Activated gamma-delta T cell (primary cell): ENCODE measurements around the gene ATOH7.
"Not testable (repeated sequence)": the region's sequence is repeated elsewhere in the genome, so short reads cannot be mapped to it uniquely, and the experiment has no call there.

ENCODE experiments used
- DNase-seq: peaks from one replicate; lab custom pipeline; 2025; lab: John Stamatoyannopoulos, UW
- total RNA-seq, 2 donors: gene quantifications; one replicate each; lab custom pipeline; 2026; lab: John Stamatoyannopoulos, UW

The ATOH7 gene
- total RNA-seq, result 0 to 0.09 reads per million in 2 donors

- DNase-seq, result no peak
Observed at GRCh38 chr10:68231817-68232251, at the start of gene ATOH7. Gene ATOH7, minus strand, starts transcription at chr10:68232113. Its CDS starts 436 bp downstream, at chr10:68231677.

- no peak for DNase-seq
Observed at GRCh38 chr10:68280758-68281157, 48.8 kb upstream of the ATOH7 start.

GRCh38 chr10:68278906-68279753, 47.2 kb upstream of the ATOH7 start:
- DNase-seq, result not testable (repeated sequence)

GRCh38 chr10:68277814-68278213, 45.9 kb upstream of the ATOH7 start:
- not testable (repeated sequence) for DNase-seq

- DNase-seq, result no peak
Observed at GRCh38 chr10:68276224-68276623, 44.3 kb upstream of the ATOH7 start.

- no peak for DNase-seq
Observed at GRCh38 chr10:68275600-68276126, 43.8 kb upstream of the ATOH7 start.

- no peak for DNase-seq
Observed at GRCh38 chr10:68272833-68273232, 40.9 kb upstream of the ATOH7 start.

- DNase-seq, result no peak
Observed at GRCh38 chr10:68271196-68271882, 39.4 kb upstream of the ATOH7 start.

GRCh38 chr10:68269562-68270290, 37.8 kb upstream of the ATOH7 start:
- no peak for DNase-seq

- DNase-seq, result no peak
Observed at GRCh38 chr10:68261132-68261856, 29.4 kb upstream of the ATOH7 start.

GRCh38 chr10:68253346-68253745, 21.4 kb upstream of the ATOH7 start:
- no peak for DNase-seq

GRCh38 chr10:68251625-68252495, 19.9 kb upstream of the ATOH7 start:
- DNase-seq, result no peak

GRCh38 chr10:68251151-68251550, 19.2 kb upstream of the ATOH7 start:
- DNase-seq, result no peak

- no peak for DNase-seq
Observed at GRCh38 chr10:68249297-68249696, 17.4 kb upstream of the ATOH7 start.

GRCh38 chr10:68247931-68248330, 16.0 kb upstream of the ATOH7 start:
- no peak for DNase-seq

GRCh38 chr10:68246397-68246796, 14.5 kb upstream of the ATOH7 start:
- DNase-seq, result not testable (repeated sequence)

- DNase-seq, result no peak
Observed at GRCh38 chr10:68242051-68242450, 10.1 kb upstream of the ATOH7 start.

- no peak for DNase-seq
Observed at GRCh38 chr10:68239596-68240150, 7.8 kb upstream of the ATOH7 start.

GRCh38 chr10:68239069-68239468, 7.2 kb upstream of the ATOH7 start:
- no peak for DNase-seq

GRCh38 chr10:68238371-68238770, 6.5 kb upstream of the ATOH7 start:
- no peak for DNase-seq
